HG03135 (cell line): ENCODE data around the gene AKAP17A.
"Not testable (repeated sequence)": the region's sequence is repeated elsewhere in the genome, so short reads cannot be mapped to it uniquely, and the experiment has no call there.

Experiments
- ATAC-seq: cut with Tn5 transposase; IDR thresholded peaks from one replicate; pipeline ENCODE4 v1.9.1; 2021; ENCODE audit warnings: mild to moderate bottlenecking, moderate library complexity; ENCODE audit not compliant: unreplicated experiment

Gene AKAP17A, protein sequence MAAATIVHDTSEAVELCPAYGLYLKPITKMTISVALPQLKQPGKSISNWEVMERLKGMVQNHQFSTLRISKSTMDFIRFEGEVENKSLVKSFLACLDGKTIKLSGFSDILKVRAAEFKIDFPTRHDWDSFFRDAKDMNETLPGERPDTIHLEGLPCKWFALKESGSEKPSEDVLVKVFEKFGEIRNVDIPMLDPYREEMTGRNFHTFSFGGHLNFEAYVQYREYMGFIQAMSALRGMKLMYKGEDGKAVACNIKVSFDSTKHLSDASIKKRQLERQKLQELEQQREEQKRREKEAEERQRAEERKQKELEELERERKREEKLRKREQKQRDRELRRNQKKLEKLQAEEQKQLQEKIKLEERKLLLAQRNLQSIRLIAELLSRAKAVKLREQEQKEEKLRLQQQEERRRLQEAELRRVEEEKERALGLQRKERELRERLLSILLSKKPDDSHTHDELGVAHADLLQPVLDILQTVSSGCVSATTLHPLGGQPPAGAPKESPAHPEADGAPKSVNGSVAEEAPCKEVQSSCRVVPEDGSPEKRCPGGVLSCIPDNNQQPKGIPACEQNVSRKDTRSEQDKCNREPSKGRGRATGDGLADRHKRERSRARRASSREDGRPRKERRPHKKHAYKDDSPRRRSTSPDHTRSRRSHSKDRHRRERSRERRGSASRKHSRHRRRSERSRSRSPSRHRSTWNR

DNA sequence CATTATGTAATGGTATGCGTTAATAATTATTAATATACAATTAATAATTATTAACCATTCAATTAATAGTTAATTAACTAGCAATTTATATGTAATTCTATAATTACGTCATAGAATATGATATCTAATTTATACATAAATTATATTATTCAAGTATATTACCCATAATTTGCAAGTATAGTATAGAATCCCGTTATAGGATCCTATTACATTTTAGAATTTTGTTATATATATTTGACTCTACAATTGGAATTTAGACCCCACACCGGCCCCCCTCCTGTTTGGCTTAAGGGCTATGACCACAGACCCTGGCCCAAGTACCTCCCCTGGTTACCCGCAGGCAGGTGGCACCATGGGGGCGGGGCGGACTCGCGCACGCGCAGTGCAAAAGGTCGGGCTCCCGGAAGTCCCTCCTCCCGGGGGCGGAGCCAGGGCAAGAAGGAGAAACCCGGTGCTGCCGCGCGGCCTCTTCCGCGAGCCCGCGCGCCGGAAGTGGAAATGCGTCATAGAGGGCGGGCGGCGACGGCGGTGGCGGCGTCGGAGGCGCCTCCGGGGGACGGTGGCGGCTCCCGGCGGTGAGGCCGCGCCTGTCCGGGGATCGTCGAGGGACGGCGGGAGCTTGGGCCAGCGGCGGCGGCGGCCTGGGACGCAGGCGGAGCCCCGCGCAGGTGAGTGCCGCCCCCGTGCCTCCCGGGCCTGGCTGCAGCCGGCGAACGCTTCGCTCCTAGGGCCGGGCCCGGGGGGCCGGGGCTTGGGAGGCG, at the start of gene AKAP17A:
TSS of gene AKAP17A (plus strand) at position 503 of the 761 bp plus-strand sequence. CDS start 1,859 bp downstream, outside the sequence.
- peak; percentile 87 for ATAC-seq

DNA sequence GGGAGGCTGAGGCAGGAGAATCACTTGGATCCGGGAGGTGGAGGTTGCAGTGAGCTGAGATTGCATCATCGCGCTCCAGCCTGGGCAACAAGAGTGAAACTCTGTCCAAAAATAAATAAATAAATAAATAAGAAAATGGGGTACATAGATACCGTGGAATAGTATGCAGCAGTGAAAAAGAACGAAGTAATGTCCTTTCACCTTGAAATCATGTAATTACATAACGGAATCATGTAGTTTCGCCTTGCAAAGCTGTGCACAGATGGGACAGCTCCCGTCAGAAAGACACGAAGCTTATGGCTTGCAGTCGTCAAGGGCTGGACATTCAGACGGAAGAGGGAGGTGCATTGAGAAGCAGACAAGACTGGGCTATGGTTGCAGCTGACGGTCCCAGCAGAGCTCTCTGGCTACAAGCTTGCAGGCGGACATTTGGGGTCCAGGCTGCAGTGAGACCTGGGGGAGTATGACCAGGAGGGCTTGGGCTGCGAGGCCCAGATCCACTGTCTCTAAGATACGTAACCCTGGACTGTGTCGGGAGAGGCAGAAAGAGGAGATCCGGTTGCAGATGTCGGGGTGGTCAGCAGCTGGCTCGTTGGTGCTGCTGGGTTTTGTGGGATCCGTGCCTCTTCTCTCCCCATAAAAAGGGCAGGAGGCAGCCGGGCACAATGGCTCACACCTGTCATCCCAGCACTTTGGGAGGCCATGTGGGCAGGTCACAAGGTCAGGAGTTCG, 48.2 kb upstream of the AKAP17A start:
- no peak for ATAC-seq

DNA sequence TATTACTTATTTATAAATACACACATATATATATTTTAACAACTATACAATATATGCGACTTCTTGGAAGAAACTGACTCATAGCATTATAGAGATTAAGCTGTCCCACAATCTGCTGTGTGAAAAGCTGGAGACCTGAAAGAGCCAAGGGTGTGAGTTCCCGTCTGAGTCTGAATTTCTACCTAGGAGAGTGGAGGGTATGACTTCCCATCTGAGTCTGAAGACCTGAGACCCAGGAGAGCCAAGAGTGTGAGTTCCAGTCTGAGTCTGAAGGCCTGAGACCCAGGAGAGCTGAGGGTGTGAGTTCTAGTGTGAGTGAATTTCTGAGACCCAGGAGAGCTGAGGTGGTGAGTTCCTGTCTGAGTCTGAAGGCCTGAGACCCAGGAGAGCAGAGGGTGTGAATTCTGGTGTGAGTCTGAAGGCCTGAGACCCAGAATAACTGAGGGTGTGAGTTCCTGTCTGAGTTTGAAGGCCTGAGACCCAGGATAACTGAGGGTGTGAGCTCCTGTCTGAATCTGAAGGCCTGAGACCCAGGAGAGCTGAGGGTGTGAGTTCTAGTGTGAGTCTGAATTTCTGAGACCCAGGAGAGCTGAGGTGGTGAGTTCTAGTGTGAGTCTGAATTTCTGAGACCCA, 45.5 kb upstream of the AKAP17A start:
- no peak for ATAC-seq

DNA sequence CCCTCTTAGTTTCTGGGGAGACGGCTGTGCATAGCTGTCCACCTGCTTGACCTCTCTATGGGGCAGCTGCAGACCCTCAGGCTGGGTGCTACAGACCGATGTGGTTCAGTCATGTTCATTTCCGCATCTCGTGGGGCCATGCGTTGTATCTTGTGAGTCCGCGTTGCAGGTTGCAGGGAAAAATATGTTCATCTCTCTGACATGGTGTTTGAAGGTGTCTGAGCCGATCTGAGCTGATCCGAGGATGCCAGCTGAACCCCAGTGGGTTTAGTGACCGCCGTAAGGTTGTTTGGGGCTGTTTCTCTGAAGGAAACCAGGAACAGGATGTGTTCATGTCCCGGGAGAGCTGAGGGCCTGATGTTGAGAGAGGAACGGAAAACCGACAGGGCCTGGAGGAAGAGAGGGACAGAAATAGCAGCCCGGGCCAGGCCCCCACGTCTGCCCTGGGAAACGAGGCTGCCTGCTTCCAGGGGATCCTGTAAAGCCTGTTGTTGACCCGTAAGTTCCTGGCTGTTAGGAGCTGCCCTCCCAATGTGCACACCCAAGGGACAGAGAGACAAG, 44.6 kb upstream of the AKAP17A start:
- ATAC-seq, result no peak

DNA sequence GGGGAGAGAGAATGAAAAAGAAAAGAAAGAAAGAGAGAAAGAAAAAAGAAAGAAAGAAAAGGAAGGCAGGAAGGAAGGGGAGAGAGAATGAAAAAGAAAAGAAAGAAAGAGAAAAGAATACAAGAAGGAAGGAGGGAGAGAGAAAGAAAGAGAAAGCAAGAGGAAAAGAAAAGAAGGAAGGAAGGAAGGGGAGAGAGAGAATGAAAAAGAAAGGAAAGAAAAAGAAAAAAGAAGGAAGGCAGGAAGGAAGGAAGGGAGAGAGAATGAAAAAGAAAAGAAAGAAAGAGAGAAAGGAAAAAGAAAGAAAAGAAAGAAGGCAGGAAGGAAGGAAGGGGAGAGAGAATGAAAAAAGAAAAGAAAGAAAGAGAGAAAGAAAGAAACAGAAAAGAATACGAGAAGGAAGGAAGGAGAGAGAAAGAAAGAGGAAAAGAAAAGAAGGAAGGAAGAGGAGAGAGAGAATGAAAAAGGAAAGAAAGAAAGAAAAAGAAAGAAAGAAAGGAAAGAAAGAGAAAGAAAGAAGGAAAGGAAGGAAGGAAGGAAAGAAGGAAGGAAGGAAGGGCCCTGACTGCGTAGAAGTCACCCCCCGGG, 39.4 kb upstream of the AKAP17A start:
- no peak for ATAC-seq

DNA sequence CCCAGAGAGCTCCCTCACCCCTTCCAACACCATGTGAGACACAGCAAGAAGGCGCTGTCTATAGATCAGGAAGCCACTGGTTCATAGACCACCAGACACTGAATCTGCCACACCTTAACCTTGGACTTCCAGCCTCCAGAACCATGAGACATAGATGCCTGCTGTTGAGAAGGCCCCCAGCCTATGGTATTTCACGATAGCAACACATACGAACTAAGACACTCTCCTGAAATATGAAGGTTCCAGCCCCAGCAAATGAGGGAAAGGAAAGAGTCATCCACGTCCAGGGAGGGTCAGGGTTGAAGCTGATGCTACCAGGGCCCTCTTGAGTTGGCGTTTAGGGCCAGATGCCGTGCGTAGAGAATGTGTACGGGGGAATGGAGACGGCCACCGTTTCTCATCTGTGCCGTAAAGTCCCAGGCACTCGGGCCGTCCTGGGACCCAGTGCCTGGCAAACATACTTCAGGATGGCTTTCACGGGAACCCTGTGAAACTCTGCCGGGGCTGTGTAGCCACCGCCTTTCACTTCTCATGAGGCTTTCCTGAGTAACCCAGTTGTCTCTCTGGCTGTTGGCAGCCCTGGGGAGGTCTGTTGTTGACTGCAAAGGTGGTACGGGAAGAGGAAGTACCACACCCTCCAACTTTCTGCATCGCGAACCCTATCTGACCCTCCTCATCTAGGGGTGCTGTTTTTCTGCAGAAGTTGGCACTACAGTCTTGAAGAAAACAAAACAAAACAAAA, 36.8 kb upstream of the AKAP17A start:
- no peak for ATAC-seq

DNA sequence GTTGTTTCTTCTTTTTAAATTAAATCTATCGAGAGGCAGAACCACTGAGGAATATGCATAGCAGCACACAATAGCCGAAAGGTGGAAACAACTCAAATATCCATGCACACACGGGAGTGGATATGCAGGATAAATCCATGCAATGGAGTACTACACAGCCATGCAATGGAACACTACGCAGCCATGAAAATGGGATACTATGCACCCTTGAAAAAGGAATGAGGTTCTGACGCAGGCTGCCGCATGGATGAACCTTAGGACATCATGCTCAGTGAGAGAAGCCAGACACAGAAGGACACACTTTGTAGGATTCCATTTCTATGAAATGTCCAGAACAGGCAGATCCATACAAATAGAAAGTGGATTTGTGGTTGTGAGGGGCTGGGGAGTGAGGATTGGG, 36.0 kb upstream of the AKAP17A start:
- ATAC-seq, result no peak

DNA sequence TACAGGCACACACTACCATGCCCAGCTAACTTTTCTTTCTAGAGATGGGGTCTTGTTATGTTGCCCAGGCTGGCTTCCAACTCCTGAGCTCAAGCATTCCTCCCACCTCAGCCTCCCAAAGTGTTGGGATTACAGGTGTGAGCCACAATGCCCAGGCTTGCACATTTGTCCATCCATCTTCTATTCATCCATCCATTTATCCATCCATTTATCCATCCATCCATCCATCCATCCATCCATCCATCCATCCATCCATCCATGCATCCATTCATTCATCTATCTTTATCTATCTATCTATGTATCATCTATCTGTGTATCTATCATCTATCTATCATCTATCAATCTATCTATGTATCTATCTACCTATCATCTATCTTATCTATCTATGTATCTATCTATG, 34.0 kb upstream of the AKAP17A start:
- not testable (repeated sequence) for ATAC-seq

DNA sequence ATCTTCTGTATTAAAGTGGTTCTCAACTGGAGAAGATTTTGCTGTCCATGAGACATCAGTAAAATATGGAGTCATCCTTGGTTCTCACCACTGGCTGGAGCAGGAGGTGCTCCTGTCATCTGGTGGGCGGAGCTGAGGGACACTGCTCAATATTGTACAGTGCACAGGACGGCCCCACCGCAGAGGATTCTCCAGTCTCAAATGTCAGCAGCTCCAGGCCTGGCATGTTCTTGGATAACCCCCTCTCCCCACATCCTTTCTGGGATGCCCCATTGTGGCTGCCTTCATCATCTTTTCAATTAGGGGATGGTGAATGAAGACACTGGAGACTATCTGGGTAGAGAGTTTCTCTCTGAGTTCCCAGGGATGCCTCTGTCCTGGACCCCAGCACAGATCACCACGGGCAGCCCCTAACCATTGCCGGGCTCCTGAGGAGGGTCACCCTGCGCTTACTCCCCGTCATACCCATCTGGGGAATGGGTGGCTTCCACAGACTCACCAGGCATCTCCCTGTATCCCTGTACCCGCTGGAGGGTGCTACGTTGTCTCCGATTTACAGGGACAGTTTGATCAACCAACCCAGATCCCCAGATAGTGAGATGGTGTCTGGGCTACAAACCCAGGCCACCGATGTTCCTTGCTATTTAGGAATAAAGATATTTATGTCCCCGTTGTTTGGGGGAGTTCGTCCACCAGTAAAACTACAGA, 32.5 kb upstream of the AKAP17A start:
- ATAC-seq, result no peak

DNA sequence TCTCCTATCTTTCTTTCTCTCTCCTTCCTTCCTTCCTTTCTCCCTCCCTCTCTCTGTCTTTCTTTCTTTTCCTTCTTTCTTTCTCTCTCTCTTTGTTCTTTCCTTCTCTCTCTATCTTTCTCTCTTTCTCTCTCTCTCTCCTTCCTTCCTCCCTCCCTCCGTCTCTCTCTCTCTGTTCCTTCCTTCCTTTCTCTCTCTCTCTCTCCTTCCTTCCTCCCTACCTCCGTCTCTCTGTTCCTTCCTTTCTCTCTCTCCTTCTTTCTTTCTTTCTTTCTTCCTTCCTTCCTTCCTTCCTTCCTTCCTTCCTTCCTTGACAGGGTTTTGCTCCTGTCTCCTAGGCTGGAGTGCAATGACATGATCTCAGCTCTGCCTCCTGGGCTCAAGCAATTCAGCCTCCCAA, 30.2 kb upstream of the AKAP17A start:
- no peak for ATAC-seq

DNA sequence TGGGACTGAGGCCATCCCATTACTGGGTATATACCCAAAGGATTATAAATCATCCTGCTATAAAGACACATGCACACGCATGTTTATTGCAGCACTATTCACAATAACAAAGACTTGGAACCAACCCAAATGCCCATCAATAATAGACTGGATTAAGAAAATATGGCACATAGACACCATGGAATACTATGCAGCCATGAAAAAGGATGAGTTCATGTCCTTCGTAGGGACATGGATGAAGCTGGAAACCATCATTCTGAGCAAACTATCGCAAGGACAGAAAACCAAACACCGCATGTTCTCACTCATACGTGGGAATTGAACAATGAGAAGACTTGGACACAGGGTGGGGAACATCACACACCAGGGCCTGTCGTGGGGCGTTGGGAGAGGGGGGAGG, 27.3 kb upstream of the AKAP17A start:
- ATAC-seq, result not testable (repeated sequence)

DNA sequence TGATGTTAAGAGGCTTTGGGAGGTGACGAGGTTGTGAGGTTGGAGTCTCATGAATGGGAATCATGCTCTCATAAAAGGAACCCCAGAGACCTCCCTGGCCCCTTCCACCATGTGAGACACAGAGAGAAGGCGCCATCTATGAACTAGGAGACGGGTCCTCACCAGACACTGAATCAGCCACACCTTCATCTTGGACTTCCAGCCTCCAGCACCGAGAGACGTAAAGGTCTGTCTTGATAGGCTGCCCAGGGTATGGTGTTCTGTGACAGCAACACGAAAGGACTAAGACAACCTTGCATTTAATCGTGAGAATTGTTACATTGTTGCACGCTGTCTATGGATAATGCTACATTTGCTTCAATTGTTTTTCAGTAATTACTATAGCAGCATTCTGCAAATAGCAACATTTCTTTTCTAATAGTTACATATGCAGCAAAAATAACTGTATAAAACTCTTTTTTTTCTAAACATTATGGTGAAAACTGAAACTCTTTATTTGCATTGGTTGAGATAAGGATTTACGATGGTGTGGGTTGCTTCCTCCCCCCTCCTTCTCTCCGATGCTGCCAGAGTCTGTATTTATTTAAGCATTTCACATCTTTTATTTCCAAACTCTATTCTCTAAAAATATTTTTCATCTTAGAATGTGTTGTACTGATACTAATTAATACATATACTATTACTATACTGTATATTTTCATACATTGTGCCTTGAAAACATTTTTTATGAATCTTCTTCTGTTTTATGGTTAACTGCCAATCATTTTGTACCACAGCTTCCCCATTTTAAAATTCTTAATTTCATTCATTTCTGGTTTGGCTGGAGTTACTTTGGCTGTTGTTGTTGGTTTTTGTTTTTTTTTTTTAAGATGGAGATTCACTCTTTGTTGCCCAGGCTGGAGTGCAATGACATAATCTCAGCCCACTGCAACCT, 26.4 kb upstream of the AKAP17A start:
- ATAC-seq, result no peak

DNA sequence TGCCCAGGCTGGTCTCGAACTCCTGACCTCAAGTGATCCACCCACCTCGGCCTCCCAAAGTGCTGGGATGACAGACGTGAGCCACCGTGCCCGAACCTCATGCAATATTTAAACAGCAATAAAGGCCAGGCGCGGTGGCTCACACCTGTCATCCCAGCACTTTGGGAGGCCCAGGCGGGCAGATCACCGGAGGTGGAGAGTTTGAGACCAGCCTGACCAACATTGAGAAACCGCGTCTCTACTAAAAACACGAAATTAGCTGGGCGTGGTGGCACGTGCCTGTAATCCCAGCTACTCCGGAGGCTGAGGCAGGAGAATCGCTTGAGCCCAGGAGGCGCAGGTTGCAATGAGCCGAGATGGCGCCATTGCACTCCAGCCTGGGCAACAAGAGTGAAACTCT, 17.2 kb upstream of the AKAP17A start:
- not testable (repeated sequence) for ATAC-seq

DNA sequence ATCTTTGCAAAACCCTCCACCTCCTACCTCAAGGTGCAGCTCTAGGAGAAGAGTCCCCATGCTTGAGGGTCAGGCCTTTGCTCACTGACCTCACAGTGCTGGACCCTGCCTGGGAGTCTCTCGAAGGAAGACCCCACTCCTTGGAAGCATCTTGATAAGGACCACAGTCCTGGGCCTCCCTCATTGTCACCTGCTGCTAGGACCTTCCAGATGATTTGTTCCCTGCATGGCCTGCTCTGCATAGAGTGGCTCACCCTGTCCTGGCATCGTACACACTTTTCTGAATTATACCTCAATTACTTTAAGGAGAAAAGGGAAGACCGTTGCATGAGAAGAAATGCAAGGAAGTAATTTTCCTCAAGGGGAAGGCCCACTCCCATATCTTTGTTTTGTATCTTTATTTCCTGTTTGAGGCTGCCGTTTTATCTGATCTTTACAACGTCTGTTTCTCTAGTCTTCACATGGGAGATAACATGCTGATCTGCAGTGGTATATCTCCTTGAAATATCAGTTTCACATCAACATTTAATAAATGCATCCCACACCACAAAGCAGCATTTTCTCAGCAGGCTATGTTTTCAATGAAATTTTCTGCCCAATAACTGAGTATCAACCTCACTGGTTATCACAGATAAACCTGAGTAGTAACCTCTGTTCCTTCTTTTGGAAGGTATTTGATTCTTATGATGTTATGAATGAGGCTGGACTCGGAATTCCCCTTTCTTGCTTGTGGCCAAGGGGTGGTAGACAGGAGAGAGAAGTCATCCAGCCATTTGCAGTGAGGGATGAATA, 15.0 kb upstream of the AKAP17A start:
- ATAC-seq, result no peak

DNA sequence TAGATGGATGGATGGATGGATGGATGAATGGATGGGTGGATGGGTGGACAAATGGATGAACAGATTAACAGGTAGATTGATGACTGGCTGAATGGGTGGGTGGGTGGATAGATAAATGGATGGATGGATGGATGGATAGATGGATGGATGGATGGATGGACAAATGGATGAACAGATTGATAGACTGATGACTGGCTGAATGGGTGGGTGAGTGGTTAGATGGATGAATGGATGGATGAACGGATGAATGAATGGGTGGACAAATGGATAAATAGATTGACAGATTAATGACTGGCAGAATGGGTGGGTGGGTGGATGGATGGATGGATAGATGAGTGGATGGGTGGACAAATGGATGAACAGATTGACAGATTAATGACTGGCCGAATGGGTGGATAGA, 13.6 kb upstream of the AKAP17A start:
- ATAC-seq, result no peak

DNA sequence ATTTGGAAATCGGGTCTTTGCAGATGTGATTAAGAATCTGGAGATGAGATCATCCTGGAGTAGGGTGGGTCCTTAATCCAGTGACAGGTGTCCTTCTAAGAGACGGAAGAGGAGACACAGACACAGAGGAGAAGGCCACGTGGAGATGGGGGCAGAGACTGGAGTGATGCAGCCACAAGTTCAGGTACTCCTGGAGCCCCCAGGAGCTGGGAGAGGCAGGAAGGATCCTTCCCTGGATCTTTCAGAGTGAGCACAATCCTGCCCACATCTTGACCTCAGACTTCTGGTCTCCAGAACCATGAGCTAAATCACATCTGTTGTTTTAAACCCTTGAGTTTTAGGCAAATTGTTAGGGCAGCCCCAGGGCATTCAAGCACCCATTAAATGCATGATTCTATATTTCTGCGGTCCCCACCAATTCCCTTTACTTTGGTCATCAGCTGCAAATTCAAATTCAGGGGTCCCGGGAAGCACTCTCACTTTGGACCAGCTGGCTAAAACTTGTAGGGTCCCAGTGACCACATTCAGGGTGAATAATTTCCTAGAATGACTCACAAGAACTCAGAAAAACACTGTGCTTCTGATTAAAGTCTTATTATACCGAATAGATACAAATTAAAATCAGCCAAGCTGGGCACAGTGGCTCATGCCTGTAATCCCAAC, 12.8 kb upstream of the AKAP17A start:
- ATAC-seq, result no peak
